HG02610 (cell line): ENCODE measurements around the gene GNG7.
A peak's percentile ranks its signal among the peaks of the same experiment; 100 is the strongest.
"Not testable (repeated sequence)": the region's sequence is repeated elsewhere in the genome, so short reads cannot be mapped to it uniquely, and the experiment has no call there.

Experiments used
- ATAC-seq: cut with Tn5 transposase; IDR thresholded peaks from one replicate; pipeline ENCODE4 v1.9.1; 2021; ENCODE audit warnings: mild to moderate bottlenecking, moderate library complexity; ENCODE audit not compliant: unreplicated experiment

The GNG7 gene

GRCh38 chr19:2579678-2580280 lies 122.7 kb downstream of the GNG7 start:
- ATAC-seq = no peak

GRCh38 chr19:2578901-2579677 lies 123.4 kb downstream of the GNG7 start:
- no peak for ATAC-seq

- no peak for ATAC-seq
Measured at GRCh38 chr19:2578391-2578890, 124.1 kb downstream of the GNG7 start.

- no peak for ATAC-seq
Measured at GRCh38 chr19:2577722-2578335, 124.7 kb downstream of the GNG7 start.

GRCh38 chr19:2575734-2576481 lies 126.6 kb downstream of the GNG7 start:
- no peak for ATAC-seq

- ATAC-seq = no peak
Measured at GRCh38 chr19:2574971-2575630, 127.4 kb downstream of the GNG7 start.

GRCh38 chr19:2574478-2574931 lies 128.0 kb downstream of the GNG7 start:
- ATAC-seq = no peak

GRCh38 chr19:2573916-2574315 lies 128.6 kb downstream of the GNG7 start:
- no peak for ATAC-seq

- ATAC-seq = not testable (repeated sequence)
Measured at GRCh38 chr19:2572152-2572551, 130.3 kb downstream of the GNG7 start.

- no peak for ATAC-seq
Measured at GRCh38 chr19:2569596-2570465, 132.7 kb downstream of the GNG7 start.

- ATAC-seq = no peak
Measured at GRCh38 chr19:2567996-2568395, 134.5 kb downstream of the GNG7 start.

GRCh38 chr19:2567580-2567979 lies 134.9 kb downstream of the GNG7 start:
- no peak for ATAC-seq

GRCh38 chr19:2563546-2563945 lies 138.9 kb downstream of the GNG7 start:
- not testable (repeated sequence) for ATAC-seq

GRCh38 chr19:2561895-2562294 lies 140.6 kb downstream of the GNG7 start:
- peak; percentile 89 for ATAC-seq

- ATAC-seq = no peak
Measured at GRCh38 chr19:2561221-2561620, 141.3 kb downstream of the GNG7 start.

- no peak for ATAC-seq
Measured at GRCh38 chr19:2560369-2560768, 142.1 kb downstream of the GNG7 start.

- no peak for ATAC-seq
Measured at GRCh38 chr19:2558543-2558942, 144.0 kb downstream of the GNG7 start.

GRCh38 chr19:2558131-2558530 lies 144.4 kb downstream of the GNG7 start:
- not testable (repeated sequence) for ATAC-seq

- ATAC-seq = no peak
Measured at GRCh38 chr19:2557093-2557440, 145.4 kb downstream of the GNG7 start.
